ENCODE data around the gene TMEM39A. TPM values are rescaled to one million over a fixed set of nuclear protein-coding genes. Genes with fewer than 3 reads are reported as not detected.
A peak's percentile ranks its signal among the peaks of the same experiment; 100 is the strongest.

TMEM39A gene
- total RNA-seq, 1 donor from 2014 or later: 52.9 TPM

DNA sequence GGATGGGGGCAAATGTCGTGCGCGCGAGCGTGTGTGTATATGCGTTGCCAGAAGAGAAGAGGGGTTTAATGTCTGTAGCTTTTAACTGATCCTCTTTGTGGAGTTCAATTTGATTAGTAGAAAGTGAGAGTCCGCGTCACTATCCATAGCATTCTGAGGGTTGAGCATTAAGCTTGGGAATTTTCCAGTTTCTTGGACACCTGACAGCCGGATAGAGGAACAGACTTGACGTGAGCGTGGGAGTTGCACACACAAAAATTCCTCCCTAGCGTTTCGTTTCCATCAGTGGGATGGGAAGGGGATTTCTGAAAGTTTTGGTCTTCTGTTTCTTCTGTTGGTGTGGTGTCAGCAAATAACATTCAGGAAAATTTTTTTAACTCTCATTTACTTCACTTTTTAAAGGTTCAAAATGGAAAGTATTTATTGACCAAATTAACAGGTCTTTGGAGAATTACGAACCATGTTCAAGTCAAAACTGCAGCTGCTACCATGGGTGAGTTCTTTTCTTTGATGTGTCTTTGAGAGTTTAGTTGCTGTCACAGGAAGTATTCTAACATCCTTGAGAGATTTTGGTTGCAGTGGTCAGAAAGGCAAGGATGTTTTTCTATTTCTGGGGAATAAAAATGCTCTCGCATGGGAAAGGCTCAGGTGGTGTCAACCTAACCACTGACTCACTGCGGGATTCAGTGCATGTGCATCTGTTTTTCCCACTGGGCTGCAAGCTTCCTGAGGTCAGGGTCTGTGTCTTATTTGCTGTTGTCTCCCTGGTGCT lies 6.2 kb upstream of the TMEM39A start:
- TF ChIP-seq, protein P1, sequence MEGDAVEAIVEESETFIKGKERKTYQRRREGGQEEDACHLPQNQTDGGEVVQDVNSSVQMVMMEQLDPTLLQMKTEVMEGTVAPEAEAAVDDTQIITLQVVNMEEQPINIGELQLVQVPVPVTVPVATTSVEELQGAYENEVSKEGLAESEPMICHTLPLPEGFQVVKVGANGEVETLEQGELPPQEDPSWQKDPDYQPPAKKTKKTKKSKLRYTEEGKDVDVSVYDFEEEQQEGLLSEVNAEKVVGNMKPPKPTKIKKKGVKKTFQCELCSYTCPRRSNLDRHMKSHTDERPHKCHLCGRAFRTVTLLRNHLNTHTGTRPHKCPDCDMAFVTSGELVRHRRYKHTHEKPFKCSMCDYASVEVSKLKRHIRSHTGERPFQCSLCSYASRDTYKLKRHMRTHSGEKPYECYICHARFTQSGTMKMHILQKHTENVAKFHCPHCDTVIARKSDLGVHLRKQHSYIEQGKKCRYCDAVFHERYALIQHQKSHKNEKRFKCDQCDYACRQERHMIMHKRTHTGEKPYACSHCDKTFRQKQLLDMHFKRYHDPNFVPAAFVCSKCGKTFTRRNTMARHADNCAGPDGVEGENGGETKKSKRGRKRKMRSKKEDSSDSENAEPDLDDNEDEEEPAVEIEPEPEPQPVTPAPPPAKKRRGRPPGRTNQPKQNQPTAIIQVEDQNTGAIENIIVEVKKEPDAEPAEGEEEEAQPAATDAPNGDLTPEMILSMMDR (IDR thresholded peaks at IDR 0.05; ENCODE audit: insufficient read depth, low read length, poor library complexity, severe bottlenecking): no peak
- H3K27me3 ChIP-seq (ENCODE audit: control insufficient read depth, insufficient read depth, low read length): no peaks in the 10 kb centered on the region
- no peaks in the 10 kb centered on the region for H3K36me3 ChIP-seq (ENCODE audit: control insufficient read depth, insufficient read depth, low read length)
- H3K4me3 ChIP-seq (ENCODE audit: low read depth, low read length): peak overlapping the region; percentile 82
- DNase-seq (ENCODE audit: low read depth): no peak

DNA sequence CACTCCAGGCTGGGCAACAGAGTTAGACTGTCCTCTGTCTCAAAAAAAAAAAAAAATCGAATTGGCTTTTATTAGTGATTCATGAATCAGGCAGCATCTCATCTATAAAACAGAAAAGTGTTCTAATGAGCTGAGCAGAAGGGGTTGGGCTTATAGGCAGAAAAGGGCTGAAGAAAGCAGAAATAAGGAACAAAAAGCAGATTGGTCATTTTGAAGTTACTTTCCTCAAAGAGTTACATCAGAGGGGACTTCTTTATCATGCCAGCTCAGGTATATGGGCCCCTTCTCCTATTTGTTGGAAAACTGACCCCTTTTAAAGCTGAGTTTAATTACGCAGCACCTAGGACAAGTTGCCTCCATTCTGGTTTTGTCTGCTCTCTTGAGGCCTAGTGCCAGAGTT lies 4.6 kb upstream of the TMEM39A start:
- Histone ChIP-seq H3K27me3 (ENCODE audit: control insufficient read depth, insufficient read depth, low read length) (no peaks in the 10 kb centered on the region), H3K36me3 (ENCODE audit: control insufficient read depth, insufficient read depth, low read length) (no peaks in the 10 kb centered on the region), H3K4me3 (ENCODE audit: low read depth, low read length) (no peak overlapping the region)
- TF ChIP-seq, protein P1 (IDR thresholded peaks at IDR 0.05; ENCODE audit: insufficient read depth, low read length, poor library complexity, severe bottlenecking): no peak
- DNase-seq (ENCODE audit: low read depth): no peak

DNA sequence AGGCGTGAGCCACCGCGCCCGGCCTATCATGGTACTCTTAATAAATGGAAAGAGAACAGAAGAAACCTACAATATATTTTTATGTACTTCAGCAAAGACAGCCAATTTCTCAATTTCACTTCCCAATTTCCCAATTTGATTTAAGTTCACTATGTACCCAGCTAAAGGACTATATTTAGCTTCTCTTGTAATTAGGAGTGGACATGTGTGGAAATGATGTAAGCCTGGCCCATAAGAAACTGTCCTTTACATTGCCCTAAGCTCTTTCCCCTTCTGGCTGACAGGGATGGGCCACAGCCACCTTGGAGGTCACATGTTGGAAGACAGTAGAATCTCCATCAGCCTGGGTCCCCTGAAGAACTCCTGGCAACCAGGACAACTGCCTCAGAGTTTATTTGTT lies 6.2 kb downstream of the TMEM39A start:
- H3K36me3 ChIP-seq (ENCODE audit: control insufficient read depth, insufficient read depth, low read length): no peaks in the 10 kb centered on the region
- DNase-seq (ENCODE audit: low read depth): no peak
- no peak overlapping the region for H3K4me3 ChIP-seq (ENCODE audit: low read depth, low read length)
- TF ChIP-seq, protein P1 (IDR thresholded peaks at IDR 0.05; ENCODE audit: insufficient read depth, low read length, poor library complexity, severe bottlenecking): no peak
- no peaks in the 10 kb centered on the region for H3K27me3 ChIP-seq (ENCODE audit: control insufficient read depth, insufficient read depth, low read length)

DNA sequence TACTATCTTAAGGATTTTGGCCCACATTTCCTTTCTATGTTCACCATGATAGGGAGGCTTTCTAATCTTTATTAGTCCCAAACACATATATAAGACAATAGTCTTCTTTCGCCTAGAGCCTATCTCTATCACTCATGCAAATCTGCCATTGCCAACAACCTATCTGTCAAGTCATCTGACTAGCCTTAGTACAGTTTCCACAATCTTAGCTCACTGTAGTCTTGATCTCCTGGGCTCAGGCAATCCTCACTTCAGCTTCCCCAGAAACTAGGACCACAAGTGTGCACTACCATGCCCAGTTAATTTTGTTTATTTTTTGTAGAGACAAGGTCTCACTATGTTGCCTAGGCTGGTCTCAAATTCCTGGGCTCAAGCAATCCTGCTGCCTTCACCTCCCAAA lies 6.9 kb downstream of the TMEM39A start:
- DNase-seq (ENCODE audit: low read depth): no peak
- Histone ChIP-seq H3K4me3 (ENCODE audit: low read depth, low read length) (no peak overlapping the region), H3K36me3 (ENCODE audit: control insufficient read depth, insufficient read depth, low read length) (no peaks in the 10 kb centered on the region), H3K27me3 (ENCODE audit: control insufficient read depth, insufficient read depth, low read length) (no peaks in the 10 kb centered on the region)
- TF ChIP-seq, protein P1 (IDR thresholded peaks at IDR 0.05; ENCODE audit: insufficient read depth, low read length, poor library complexity, severe bottlenecking): no peak

DNA sequence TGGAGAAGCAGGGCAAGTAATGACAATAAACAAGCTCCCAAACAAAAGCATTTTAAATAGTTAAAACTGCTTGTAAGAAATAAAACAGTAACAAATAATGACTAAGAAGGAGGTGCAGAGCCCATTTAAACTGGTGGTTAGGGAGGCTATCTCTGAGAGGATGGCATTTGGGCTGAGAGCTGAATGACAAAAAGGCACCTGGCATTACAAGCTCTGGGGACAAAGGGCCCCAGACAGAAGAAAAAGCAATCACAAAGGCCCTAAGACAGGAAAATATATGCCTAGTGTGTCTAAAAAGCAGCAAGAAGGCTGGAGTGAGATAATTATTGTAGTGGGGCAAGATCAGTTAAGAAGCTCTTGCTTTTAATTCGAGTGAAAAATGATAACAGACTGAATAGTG lies 9.6 kb downstream of the TMEM39A start:
- Histone ChIP-seq H3K27me3 (ENCODE audit: control insufficient read depth, insufficient read depth, low read length) (no peaks in the 10 kb centered on the region), H3K4me3 (ENCODE audit: low read depth, low read length) (no peak overlapping the region), H3K36me3 (ENCODE audit: control insufficient read depth, insufficient read depth, low read length) (no peaks in the 10 kb centered on the region)
- TF ChIP-seq, protein P1 (IDR thresholded peaks at IDR 0.05; ENCODE audit: insufficient read depth, low read length, poor library complexity, severe bottlenecking): no peak
- no peak for DNase-seq (ENCODE audit: low read depth)

DNA sequence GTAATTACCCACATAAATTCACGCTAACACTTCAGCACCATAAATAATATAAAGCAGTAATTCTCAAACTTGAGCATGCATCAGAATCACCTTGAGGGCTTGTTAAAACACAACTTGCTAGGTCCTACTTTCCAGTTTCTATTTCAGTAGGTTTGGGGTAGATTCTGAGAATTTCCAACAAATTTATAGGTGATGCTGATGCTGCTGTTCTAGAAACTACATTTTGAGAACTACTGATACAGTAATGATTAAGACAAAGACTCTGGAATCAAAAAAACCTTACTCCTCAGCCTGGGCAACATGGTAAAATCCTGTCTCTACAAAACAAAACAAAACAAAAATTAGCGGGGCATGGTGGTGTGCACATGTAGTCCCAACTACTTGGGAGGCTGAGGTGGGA lies 18.8 kb downstream of the TMEM39A start:
- TF ChIP-seq, protein P1 (IDR thresholded peaks at IDR 0.05; ENCODE audit: insufficient read depth, low read length, poor library complexity, severe bottlenecking): no peak
- Histone ChIP-seq H3K4me3 (ENCODE audit: low read depth, low read length) (no peak overlapping the region), H3K36me3 (ENCODE audit: control insufficient read depth, insufficient read depth, low read length) (no peaks in the 10 kb centered on the region), H3K27me3 (ENCODE audit: control insufficient read depth, insufficient read depth, low read length) (no peaks in the 10 kb centered on the region)
- DNase-seq (ENCODE audit: low read depth): no peak
